GM23338 (cell line): ENCODE data around the gene SIK2. TPM values are rescaled to one million over a fixed set of nuclear protein-coding genes. Genes with fewer than 3 reads are reported as not detected.
"Not testable (repeated sequence)": the region's sequence is repeated elsewhere in the genome, so short reads cannot be mapped to it uniquely, and the experiment has no call there.

Experiments used
- ATAC-seq: fragments of 200-7000 bp; cut with Tn5 transposase; 3 replicates; pipeline ENCODE4 v1.9.1; 2020
- DNase-seq: peaks from one replicate; pipeline ENCODE4 v3.0.0-alpha.2; 2015; ENCODE audit warnings: low spot score
- H2AFZ ChIP-seq: fragments of 200-600 bp; sonication (generic); 2 replicates; pipeline ENCODE4 v1.8.0; 2016; ENCODE audit warnings: antibody characterized with exemption, mild to moderate bottlenecking, moderate library complexity
- H3F3A ChIP-seq: fragments of 200-600 bp; sonication (generic); replicated peaks from 2 replicates; pipeline ENCODE4 v1.8.0; 2017; ENCODE audit warnings: antibody characterized with exemption, mixed run types, low read depth
- H3K27ac ChIP-seq: fragments of 200-600 bp; sonication (generic); 2 replicates; pipeline ENCODE4 v1.6.1; 2016; ENCODE audit warnings: low read depth
- H3K27me3 ChIP-seq: fragments of 200-600 bp; sonication (generic); 2 replicates; pipeline ENCODE4 v1.8.0; 2016; ENCODE audit warnings: mild to moderate bottlenecking, mixed run types, moderate library complexity; ENCODE audit not compliant: insufficient read depth
- H3K36me3 ChIP-seq: fragments of 200-600 bp; sonication (generic); 2 replicates; pipeline ENCODE4 v1.8.0; 2016; ENCODE audit warnings: mild to moderate bottlenecking; ENCODE audit not compliant: insufficient read depth
- H3K4me1 ChIP-seq: fragments of 200-600 bp; sonication (generic); 2 replicates; pipeline ENCODE4 v1.8.0; 2016; ENCODE audit warnings: mild to moderate bottlenecking, moderate library complexity; ENCODE audit not compliant: insufficient read depth
- H3K4me2 ChIP-seq: fragments of 200-600 bp; sonication (generic); 2 replicates; pipeline ENCODE4 v1.7.1; 2017; ENCODE audit warnings: mixed run types
- H3K4me3 ChIP-seq: fragments of 200-600 bp; sonication (generic); 2 replicates; pipeline ENCODE4 v1.6.1; 2016; ENCODE audit warnings: mixed run types
- H3K79me2 ChIP-seq: fragments of 200-600 bp; sonication (generic); replicated peaks from 2 replicates; pipeline ENCODE4 v1.8.0; 2017; ENCODE audit warnings: mild to moderate bottlenecking; ENCODE audit not compliant: insufficient read depth
- H3K9me2 ChIP-seq: fragments of 200-600 bp; sonication (generic); 2 replicates; pipeline ENCODE4 v1.8.0; 2017; ENCODE audit not compliant: insufficient read depth
- H4K20me1 ChIP-seq: fragments of 200-600 bp; sonication (generic); replicated peaks from 2 replicates; pipeline ENCODE4 v1.8.0; 2017; ENCODE audit warnings: mild to moderate bottlenecking; ENCODE audit not compliant: insufficient read depth
- H3K27ac Mint-ChIP-seq: 2 replicates; pipeline ENCODE4 v1.8.0; 2020; ENCODE audit warnings: inconsistent platforms, mild to moderate bottlenecking, moderate library complexity, mixed read lengths
- H3K27me3 Mint-ChIP-seq: 3 replicates; pipeline ENCODE4 v1.8.0; 2022; ENCODE audit warnings: low read depth, mild to moderate bottlenecking, moderate library complexity, mixed read lengths, inconsistent platforms; ENCODE audit not compliant: insufficient read depth, poor library complexity
- H3K36me3 Mint-ChIP-seq: 3 replicates; pipeline ENCODE4 v1.8.0; 2021; ENCODE audit warnings: low read depth, mild to moderate bottlenecking, inconsistent platforms, moderate library complexity, mixed read lengths
- H3K4me1 Mint-ChIP-seq: 3 replicates; pipeline ENCODE4 v1.8.0; 2020; ENCODE audit warnings: mild to moderate bottlenecking, inconsistent platforms, mixed read lengths
- H3K4me3 Mint-ChIP-seq: 3 replicates; pipeline ENCODE4 v1.8.0; 2021; ENCODE audit warnings: moderate library complexity, mild to moderate bottlenecking, inconsistent platforms, mixed read lengths
- H3K9me3 Mint-ChIP-seq: 3 replicates; pipeline ENCODE4 v1.8.0; 2020; ENCODE audit warnings: moderate library complexity, mild to moderate bottlenecking, inconsistent platforms, mixed read lengths
- CTCF ChIP-seq, 2 experiments: fragments of 200-600 bp in 1 of 2; sonication (generic) in 1 of 2; conservative IDR thresholded peaks; 2 replicates each; pipeline versions ENCODE4 v1.5.1 to v1.6.1; 2016 to 2017; ENCODE audit warnings: antibody characterized with exemption in 2 of 2, low read depth in 2 of 2, mild to moderate bottlenecking in 2 of 2, moderate library complexity in 1 of 2
- ETS1 ChIP-seq: IDR thresholded peaks from 2 replicates; pipeline ENCODE4 v1.6.1; 2016; ENCODE audit warnings: antibody characterized with exemption
- ZNF462 ChIP-seq: fragments of 250-450 bp; sonication (Bioruptor Pico); IDR thresholded peaks from 2 replicates; pipeline ENCODE4 v1.5.0; 2020; ENCODE audit warnings: mild to moderate bottlenecking, moderate library complexity
- polyA plus RNA-seq: library from polyadenylated mRNA; unstranded; fragments of >200 nt; fragmentation: Nextera tagmentation; extraction: Ambion mirVana; gene quantifications from 2 replicates; pipeline ENCODE4 v1.2.1, GENCODE V29; 2016
- total RNA-seq: library from RNA; depleted of rRNA; stranded (reverse); fragments of >200 nt; shearing (Covaris generic); gene quantifications from 2 replicates; pipeline ENCODE4 v1.2.3, GENCODE V29; 2014

SIK2 gene
- total and polyA plus RNA-seq, 2 experiments from 2014 or later, result 2.3 to 6.7 TPM

GRCh38 chr11:111644922-111645321 lies 42.7 kb downstream of the SIK2 start:
- peaks cover 15% of the 10 kb centered on the region for H3K4me1 Mint-ChIP-seq
- ATAC-seq (no peak), DNase-seq (no peak)
- no peak overlapping the region for H2AFZ ChIP-seq
- no peaks in the 10 kb centered on the region for H3F3A ChIP-seq
- H3K4me1 ChIP-seq, result peaks cover 6% of the 10 kb centered on the region
- H3K4me3 ChIP-seq, result no peak overlapping the region
- no peaks in the 10 kb centered on the region for H3K36me3 Mint-ChIP-seq
- H3K9me2 ChIP-seq, result no peaks in the 10 kb centered on the region
- H3K79me2 ChIP-seq, result no peaks in the 10 kb centered on the region
- H3K36me3 ChIP-seq, result no peaks in the 10 kb centered on the region
- TF ChIP-seq ETS1, result no peak
- H4K20me1 ChIP-seq, result no peaks in the 10 kb centered on the region
- no peak overlapping the region for H3K27ac ChIP-seq
- H3K27me3 Mint-ChIP-seq, result peaks cover 5% of the 10 kb centered on the region
- no peak overlapping the region; the same call in 1 of the 2 replicates for H3K27ac Mint-ChIP-seq
- H3K4me3 Mint-ChIP-seq, result no peak overlapping the region
- H3K4me2 ChIP-seq, result no peak overlapping the region
- no peaks in the 10 kb centered on the region for H3K27me3 ChIP-seq
- no peaks in the 10 kb centered on the region for H3K9me3 Mint-ChIP-seq

- Mint-ChIP-seq H3K9me3 (no peaks in the 10 kb centered on the region), H3K4me1 (peaks cover 12% of the 10 kb centered on the region), H3K36me3 (no peaks in the 10 kb centered on the region), H3K4me3 (no peak overlapping the region), H3K27ac (no peak overlapping the region), H3K27me3 (peaks cover 5% of the 10 kb centered on the region)
- TF ChIP-seq ZNF462 (CRISPR knock-in tag), result no peak
- TF ChIP-seq CTCF (conservative IDR thresholded peaks at IDR 0.05; ENCODE audit: low read depth in 2 of 2), result no peak
- no peaks in the 10 kb centered on the region for H3K9me2 ChIP-seq
- no peak for ATAC-seq
- no peaks in the 10 kb centered on the region for H3F3A ChIP-seq
- no peaks in the 10 kb centered on the region for H3K36me3 ChIP-seq
- H4K20me1 ChIP-seq, result no peaks in the 10 kb centered on the region
- no peak overlapping the region for H3K4me3 ChIP-seq
- no peak for DNase-seq
- H3K27ac ChIP-seq, result no peak overlapping the region
- no peak overlapping the region for H3K4me2 ChIP-seq
- no peak overlapping the region for H2AFZ ChIP-seq
- no peaks in the 10 kb centered on the region for H3K27me3 ChIP-seq
- no peaks in the 10 kb centered on the region for H3K4me1 ChIP-seq
- no peaks in the 10 kb centered on the region for H3K79me2 ChIP-seq
Measured at GRCh38 chr11:111645657-111646316, 43.5 kb downstream of the SIK2 start.

- not testable (repeated sequence) for H3K4me1 Mint-ChIP-seq, H3F3A ChIP-seq, H3K4me3 Mint-ChIP-seq, H3K27me3 ChIP-seq, H3K4me2 ChIP-seq, H3K27me3 Mint-ChIP-seq, H2AFZ ChIP-seq, H3K9me3 Mint-ChIP-seq, H3K9me2 ChIP-seq, ATAC-seq, H3K36me3 Mint-ChIP-seq, H3K27ac Mint-ChIP-seq, H3K36me3 ChIP-seq, DNase-seq, H3K4me1 ChIP-seq, H3K79me2 ChIP-seq, H3K27ac ChIP-seq, H3K4me3 ChIP-seq, H4K20me1 ChIP-seq
Measured at GRCh38 chr11:111651336-111651735, 49.1 kb downstream of the SIK2 start.
